SIG-M5 treated with dmso at 0.1 percent for 504 hours (cell line): ENCODE results near the gene ADAMTS9.
A peak's percentile ranks its signal among the peaks of the same experiment; 100 is the strongest.

ENCODE experiments used
- DNase-seq: peaks from one replicate; lab custom pipeline; 2025; ENCODE audit not compliant: unreplicated experiment; lab: John Stamatoyannopoulos, UW

ADAMTS9 gene

DNA sequence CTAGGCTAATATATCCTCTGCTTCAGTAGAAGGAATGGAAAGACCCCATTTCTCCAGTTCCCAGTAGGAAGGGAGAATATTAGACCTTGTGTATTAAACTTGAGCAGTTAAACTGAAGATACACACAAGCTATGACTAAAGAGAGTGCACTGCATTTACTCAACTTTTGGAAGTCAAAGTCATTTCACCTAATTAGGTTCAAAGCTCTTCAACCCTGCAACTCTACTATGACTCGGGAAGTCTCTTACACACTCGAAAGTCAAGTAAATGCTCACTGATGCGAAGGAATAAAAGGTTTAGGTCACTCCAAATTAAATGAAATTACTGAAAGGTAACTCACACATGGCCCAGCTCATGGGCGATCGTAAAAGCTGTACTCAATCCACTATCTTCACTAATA lies 33.8 kb downstream of the ADAMTS9 start:
- no peak for DNase-seq

DNA sequence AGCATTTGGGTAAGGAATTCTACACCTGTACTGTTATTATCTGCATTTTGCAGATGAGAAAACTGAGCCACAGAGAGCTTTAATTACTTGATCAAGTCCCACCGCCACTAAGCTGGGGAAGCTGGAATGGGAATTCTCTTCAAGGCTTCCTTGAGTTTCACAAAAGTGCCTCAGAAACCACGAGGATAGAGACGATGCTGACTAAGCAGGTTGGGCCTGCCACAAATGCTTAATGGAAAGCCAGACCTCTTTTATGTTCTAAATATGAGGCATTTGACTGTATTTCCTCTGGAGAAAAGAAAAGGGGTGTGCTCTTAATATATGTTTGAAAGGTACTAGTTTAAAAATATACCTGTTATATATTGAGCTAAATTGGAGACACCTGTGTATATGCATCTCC lies 34.7 kb downstream of the ADAMTS9 start:
- DNase-seq: no peak

DNA sequence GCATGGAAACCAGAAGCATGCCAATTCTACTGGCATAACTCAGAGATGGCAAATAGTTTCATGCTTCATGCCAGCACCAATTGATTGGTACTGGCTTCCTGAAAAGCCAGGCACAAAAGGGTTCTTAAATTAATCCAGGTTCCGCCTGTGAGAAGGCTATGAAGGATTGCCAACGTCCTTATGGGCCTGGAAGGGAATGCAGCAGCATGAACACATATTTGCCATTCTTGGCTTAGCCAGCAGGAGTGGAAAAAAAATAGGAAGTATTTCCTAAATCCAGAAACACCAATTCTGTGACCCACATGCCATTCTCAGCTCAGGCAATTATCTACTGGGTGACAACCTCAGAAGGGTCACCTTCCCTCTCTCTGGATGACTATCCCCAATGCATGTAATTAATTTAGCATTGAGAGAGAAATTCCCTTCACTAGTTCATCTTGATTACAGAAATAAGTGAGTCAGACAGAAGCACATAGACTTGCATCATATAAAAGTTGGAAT lies 36.0 kb downstream of the ADAMTS9 start:
- peak; percentile 52 for DNase-seq

DNA sequence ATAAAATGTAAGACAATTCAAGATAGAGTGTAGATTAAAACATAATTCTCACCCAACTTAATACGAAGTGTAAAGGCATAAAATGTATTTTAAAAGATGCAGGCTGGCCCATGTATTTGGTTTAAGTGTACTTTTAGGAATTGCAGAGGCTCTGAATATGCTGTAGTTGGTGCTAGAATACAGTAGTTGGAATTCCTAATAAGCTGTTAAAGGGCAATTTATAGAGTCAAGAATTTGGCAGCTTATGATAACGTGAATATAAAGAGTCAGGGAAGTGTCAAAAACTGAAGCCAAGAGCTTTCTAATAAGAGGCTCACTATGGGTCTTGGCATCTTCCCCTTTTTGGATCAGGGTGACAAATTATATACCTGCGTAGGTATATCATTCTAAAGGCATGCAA lies 36.5 kb downstream of the ADAMTS9 start:
- no peak for DNase-seq

DNA sequence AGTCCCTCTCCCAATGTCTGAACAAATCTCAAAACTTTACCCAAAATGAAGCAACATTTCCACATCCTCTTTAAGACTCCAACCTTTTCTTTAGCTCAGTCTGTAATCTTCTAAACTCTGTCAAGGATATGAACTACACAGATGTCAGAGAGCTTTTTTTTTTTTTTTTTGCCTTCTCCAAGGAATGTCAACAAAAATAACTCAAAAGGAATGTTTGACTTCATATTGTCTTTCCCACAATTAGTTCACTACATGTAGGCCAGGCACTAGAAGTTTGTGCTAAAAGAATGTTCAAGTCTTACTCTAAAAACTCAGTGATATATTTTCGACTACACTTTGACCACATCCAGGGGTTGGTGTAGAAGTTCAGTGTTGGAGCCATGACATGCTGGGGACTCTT lies 37.1 kb downstream of the ADAMTS9 start:
- no peak for DNase-seq

DNA sequence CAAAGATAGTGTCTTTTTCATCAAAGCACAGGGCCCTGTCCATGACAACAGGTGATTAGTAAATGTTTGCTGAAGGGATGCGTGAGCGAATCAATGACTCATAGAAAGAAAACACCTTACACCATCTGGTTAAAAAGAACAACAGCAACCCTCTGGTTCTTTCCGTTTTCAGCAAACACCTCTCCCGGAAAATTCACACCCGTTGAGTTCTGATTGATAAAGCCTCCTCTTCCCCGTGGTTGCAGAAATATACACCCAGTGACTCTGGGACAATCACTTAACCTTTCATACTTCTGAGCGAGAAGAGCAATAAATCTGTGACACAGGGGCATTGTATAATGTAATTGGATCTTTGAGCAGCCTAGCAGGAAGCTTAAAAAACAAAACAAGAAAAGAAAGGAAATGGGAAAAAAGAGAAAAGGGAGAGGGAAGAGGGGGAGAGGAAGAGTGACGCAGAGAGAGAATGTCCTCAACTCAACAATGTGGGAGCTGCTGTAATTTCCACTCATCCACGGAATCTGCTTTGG lies 37.6 kb downstream of the ADAMTS9 start:
- no peak for DNase-seq

DNA sequence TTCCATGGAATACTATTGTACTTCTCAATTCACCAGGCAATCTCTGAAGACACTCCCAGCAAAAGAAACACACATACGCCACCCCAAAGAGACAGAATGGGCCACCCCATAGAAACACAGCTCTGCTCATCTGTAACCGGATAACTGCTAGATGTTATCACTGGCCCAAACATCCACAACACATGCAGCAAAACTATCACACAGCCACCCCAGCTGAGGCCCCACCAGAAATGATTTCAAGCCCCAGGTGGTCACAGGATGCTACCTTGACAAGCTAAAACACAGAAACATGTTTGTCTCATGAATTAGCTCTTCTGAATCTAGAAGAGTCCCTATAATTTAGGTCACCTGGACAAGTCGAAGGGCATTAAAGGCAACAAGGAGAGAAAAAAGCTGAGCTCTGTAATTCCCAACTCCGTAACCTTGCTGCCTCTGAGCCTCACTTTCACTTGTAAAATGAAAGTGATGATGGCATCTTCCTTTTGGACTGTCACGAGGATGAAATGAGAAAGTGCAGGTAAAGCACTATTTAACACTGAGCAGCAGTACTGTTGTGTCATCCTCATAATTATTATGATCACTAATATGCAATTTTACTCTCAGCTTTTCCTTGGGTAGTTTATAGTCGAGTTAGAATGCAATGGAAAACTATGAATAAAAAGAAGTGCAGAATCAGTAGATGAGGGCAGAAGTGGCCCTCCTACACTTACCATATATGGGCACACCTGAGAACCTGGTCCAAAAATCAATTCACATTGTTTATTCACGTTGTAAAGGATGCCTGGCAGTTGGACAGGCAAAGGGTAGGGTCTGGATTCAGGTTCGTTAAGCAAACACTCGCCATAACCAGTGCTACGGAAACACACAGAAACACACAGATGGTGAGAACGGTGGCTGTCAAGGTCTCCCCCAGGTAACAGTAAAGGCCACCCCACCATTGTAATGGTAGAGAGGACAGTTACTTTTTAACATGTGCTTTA lies 38.6 kb downstream of the ADAMTS9 start:
- no peak for DNase-seq

DNA sequence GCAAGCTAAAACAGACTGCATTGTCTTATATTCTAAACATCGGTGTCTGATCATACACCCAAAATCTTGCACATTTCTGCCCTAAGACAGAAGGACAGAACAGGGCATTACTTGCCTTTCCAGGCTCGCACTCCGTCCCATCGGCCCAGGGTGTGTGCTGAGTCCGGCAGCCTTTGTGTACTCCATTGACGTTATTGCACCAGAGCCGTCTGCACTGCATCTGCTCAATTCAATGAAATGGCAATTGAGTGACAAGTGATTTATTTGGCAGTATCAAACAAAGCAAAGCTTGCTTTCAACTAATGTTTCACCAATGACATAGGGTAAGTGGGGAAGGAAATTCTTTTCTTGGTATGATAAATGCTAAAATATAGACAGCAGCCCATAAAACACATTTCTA lies 40.0 kb downstream of the ADAMTS9 start:
- no peak for DNase-seq

DNA sequence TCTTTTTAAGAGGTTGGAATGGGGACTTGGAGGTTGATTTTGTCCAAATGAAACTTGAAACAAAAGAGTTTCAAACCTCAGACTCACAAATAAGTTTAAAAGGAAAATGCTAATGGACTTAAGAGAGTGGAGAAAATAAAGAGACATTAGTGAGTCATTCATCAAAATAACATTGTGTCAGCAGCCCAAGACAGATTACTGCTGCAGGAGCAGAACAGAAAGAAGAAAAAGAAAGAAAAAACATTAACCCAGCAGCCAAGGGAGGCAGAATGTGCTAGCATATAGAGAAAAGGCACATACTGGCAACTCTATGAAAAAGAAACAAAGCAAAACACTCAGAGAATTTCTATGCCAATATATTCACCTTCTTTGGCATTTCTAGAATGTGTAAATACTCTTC lies 42.6 kb downstream of the ADAMTS9 start:
- no peak for DNase-seq

DNA sequence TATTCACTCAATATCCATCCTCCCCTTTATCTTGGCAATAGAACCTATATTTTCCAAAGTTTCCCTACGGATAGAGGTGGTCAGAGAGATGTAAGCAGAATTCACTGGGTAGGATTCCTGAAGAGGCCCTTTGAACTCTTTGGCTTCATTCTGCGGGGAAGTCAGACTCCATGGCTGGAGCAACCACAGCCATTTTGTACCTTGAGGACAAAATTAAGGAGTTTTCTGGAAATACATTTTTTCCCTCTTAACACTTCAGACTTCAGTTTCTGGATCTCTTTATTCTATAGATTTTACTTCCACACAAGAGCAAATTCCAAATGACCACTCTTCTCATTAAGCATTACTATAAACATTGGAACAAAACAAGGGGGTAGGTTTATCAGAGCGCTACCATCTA lies 43.3 kb downstream of the ADAMTS9 start:
- DNase-seq: no peak

DNA sequence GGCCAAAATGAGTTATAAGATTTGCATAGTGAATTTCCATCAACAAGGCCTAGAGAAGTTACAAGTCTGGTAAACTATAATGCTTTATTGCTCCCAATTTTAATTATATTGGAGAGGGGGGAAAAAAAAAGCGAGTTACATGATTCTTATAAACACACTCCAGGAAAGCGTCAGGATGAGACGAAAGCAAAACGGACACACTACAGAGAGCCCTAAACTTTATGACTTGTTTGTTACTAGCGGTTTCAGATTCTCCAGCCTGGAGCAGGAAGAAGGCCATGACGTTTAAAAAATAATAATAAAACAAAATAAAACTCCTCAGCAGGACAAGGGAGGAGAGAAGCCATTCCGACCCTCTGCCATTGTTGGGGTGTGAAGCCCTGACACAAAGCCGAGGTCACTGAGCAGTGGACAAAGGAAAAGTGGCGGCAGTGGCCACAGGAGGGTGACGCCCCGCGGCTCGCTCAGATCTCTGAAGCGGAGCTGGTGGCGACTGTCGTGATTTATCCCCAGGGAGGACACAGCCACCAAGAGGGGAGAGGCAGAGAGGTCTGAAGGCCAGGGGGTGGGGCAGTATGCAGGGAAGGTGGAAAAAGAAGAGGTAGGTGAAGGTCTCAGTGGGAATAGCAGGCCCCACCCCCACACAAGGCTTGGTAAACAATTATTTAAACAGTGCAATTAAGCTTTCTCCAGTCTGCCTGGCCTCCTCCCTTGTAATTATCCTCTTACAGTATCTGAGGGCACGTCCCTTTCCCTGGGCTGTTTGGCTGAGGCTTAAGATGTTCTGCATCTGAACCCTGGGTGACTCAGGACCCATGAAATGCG lies 45.3 kb downstream of the ADAMTS9 start:
- no peak for DNase-seq

DNA sequence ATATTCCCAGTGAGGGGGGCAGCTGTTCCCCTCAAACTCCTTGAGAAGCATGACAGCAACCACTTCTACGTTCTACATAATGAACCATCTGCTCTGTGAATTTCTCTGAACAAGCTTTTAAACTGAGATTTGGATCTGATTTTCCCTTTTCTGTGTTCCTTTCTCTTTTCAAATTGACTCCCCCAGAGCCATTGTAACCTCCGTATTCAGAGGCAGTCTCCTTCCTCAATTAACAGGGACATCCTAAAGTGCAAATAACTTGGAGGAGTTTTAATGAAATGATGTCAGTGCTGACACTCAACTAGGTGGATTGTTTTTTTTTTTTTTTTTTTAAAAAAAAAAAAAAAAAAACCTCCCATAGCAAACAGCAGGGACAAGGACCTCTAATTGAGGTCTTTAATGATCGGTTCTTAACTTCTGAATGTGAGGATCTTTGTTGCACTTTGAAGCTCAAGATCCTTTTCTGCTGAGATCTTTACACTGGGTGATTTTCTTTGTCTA lies 48.8 kb downstream of the ADAMTS9 start:
- no peak for DNase-seq

DNA sequence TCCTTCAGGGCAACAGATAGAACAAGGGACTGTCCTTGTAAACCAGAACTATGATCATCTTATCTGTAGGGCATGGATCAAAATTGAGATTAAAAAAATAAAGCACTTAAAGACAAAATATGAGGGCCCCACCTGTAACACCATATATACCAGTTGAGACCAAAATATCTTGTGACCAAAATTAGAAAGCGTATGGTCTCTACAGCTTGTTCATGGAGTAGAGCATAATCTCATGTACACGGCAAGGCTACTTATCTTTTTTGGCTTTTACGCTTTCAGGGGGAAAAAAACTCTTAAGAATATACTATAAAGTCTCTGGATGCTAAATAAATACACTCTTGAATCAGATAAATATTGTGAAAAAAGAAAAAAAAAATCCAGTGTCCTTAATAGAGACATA lies 49.3 kb downstream of the ADAMTS9 start:
- no peak for DNase-seq

DNA sequence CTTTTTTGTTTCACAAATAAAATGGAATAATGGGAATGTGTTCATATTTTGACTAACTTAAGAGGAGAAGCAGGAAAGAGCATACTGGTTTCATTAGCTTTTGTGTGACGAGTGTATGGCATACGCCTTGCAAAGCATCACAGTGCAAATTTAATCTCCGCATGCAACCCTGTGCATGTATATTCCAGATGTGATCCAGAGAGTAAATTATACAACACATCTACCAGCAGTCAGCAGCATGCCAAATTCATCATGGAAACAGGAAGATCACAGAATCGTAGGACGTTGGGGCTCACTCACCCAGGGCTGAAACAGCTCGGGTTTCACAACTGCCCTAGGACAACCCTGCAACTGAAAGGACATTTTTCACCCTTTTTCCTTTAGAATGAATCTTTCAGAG lies 53.4 kb downstream of the ADAMTS9 start:
- no peak for DNase-seq

DNA sequence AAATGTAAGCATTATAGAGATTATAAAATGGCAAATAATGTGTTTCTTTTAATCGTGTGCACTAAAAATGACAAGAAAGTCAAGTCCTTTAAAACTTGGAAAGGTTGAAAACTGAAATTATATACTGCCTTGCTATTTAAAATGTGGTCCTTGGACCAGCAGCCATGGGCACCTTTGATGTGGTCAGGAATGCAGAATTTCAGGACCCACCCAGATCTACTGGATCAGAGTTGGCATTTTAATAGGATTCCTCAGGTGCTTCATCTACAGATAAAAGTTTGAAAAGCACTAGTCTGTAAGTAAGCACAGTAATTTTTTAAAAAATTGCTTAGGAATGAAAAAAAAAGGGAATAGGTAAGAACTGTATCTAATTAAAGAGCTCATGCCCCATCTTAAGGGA lies 55.8 kb downstream of the ADAMTS9 start:
- DNase-seq: no peak

DNA sequence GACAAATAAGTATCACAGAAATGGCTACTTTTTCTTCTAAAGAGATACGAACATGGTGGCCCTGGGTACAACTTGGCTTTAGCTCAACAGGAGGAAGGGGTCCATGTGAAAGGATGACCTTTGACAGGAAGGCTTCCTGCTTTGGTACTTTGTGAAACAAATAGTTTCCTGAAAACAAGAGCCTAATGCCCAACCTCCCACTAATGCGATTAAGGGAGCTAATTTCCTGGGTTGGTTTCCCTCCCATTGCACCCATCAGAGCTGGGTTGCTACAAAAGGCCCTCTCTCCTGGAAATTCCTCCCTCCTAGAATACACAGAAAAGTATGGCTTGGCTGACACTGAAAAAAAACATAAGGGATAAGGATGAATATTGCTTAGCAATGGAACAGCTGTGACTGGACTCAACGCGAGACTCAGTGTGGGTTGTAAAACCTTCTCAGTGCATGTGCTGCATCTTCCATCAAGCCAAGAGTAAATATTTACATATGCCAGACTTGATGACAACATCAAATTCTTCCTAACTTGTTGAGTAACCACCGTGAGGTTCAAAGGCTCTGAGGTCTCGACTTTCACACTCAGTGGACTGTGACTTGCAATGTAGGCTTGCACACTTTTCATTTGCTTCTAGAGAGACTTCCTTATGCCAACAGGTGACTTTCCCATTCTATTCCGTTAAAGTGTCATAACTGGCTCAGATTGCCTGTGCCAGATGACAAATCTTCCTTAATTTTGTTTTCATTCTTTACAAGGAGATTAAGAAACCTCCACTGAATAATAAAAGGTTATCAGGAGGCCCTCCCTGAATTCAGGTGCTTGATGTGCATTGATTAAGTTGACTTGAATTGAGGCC lies 60.1 kb downstream of the ADAMTS9 start:
- DNase-seq: peak; percentile 97

DNA sequence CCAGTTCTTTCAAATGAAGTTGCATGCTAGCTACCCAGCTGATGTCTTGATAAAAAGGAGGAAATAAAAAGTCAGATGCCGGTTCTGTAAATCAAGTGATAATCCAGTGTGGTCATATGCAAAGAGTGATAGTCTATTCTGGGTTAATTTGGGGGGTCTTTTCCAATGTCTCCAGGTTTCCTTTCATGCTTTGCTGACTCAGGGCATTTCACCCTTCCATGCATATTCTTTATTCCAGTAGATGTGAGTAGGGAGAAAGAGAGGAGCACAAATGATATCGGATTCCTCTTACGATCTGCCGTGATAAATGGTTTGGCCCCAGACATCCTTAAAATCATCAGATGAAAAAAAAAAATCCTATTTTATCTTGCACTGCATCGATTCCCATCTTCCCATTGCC lies 60.8 kb downstream of the ADAMTS9 start:
- DNase-seq: no peak

DNA sequence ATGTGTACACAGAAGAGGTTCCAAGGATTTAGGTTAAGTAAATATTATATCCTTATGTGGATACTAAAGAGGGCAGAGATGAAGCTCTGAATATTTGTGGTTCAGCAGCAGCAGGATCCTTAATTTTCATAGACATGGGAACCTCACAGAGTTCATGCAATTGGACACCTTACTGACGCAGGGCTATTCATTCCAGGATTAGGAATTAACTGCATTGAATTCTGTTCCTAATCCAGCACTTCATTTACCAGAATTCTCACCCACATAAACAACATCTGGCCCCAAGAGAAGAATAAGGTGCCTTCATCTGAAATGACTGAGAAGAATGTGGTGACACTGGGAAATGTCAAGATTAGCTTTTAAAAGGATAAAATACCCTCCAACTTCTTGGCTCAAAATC lies 62.4 kb downstream of the ADAMTS9 start:
- DNase-seq: no peak

DNA sequence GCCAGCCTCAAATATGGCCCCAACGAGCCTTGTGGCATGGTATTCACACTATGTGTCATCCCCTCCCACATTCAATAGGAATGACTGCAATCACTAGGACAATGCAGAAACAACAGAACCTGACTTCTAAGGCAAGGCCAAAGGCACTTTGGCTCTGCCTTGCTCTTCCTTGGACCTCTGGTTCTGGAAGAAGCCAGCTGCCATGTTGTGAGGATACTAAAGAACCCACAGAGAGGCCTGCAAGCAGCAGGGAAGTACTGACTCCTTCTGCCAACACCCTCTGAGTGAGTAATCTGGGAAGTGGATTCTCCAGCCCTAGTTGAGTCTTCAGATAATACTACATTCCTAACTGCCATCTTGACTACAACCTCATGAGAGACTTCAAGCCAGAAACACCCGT lies 64.7 kb downstream of the ADAMTS9 start:
- no peak for DNase-seq

DNA sequence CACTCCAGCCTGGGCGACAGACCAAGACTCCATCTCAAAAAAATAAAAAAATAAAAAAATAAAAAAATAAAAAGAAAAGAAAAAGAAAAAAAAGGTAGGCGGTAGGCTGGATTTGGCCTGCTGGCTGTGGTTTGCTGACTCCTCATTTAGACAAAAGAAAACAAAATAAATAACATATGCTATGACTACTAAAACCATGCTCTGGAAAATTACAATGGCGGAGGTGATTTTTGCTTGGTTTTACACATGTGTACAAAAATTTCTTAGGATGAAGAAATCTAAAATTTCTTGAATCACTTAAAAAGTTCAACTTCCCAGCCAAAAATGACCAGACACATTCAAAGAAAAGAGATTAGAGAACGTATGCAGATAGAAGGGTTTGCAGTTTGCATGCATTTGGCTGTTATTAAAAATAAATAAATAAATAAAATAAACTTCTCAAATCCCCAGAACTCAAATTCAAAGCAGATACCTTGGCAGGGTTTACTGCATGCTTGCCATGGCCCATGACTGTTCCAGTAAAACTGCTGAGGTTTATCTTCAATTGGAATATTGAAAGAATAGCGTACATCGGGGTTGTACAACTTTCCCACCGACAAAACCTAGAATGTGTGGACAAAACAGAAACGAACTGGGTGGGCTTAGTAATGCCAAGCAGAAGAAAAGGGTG lies 65.9 kb downstream of the ADAMTS9 start:
- DNase-seq: no peak
